H9 (cell line): ENCODE measurements around the gene PCDH9. TPM values are rescaled to one million over a fixed set of nuclear protein-coding genes. Genes with fewer than 3 reads are reported as not detected.

ENCODE experiments used
- DNase-seq: peaks from one replicate; pipeline ENCODE4 v3.0.0-alpha.2; 2017
- H2AFZ ChIP-seq: one replicate; pipeline ENCODE4 v1.6.1; 2013; ENCODE audit warnings: mild to moderate bottlenecking, low read length, control low read depth, moderate library complexity
- H2AK5ac ChIP-seq: 2 replicates; pipeline ENCODE4 v1.6.1; 2013; ENCODE audit warnings: low read length, control low read depth, mixed read lengths; ENCODE audit not compliant: insufficient read length
- H2BK120ac ChIP-seq: one replicate; pipeline ENCODE4 v1.6.1; 2013; ENCODE audit warnings: low read depth, mild to moderate bottlenecking, low read length, control low read depth, inconsistent platforms; ENCODE audit not compliant: poor library complexity, severe bottlenecking
- H2BK12ac ChIP-seq: 2 replicates; pipeline ENCODE4 v1.6.1; 2013; ENCODE audit warnings: low read length, control low read depth, mixed read lengths, low read depth; ENCODE audit not compliant: insufficient read length
- H2BK15ac ChIP-seq: 2 replicates; pipeline ENCODE4 v1.6.1; 2013; ENCODE audit warnings: low read depth, low read length, control low read depth
- H2BK20ac ChIP-seq: one replicate; pipeline ENCODE4 v1.6.1; 2013; ENCODE audit warnings: low read depth, mild to moderate bottlenecking, low read length, control low read depth, inconsistent platforms; ENCODE audit not compliant: poor library complexity, severe bottlenecking
- H2BK5ac ChIP-seq: 2 replicates; pipeline ENCODE4 v1.6.1; 2013; ENCODE audit warnings: low read length, control low read depth, mixed read lengths; ENCODE audit not compliant: insufficient read length
- H3K14ac ChIP-seq: 2 replicates; pipeline ENCODE4 v1.6.1; 2013; ENCODE audit warnings: low read length, control low read depth; ENCODE audit not compliant: insufficient read depth
- H3K18ac ChIP-seq: 2 replicates; pipeline ENCODE4 v1.6.1; 2013; ENCODE audit warnings: low read depth, mild to moderate bottlenecking, mixed read lengths, low read length, control low read depth; ENCODE audit not compliant: insufficient read length
- H3K23ac ChIP-seq: 2 replicates; pipeline ENCODE4 v1.6.1; 2013; ENCODE audit warnings: low read length, control low read depth, mixed read lengths, low read depth; ENCODE audit not compliant: insufficient read length
- H3K23me2 ChIP-seq: 2 replicates; pipeline ENCODE4 v1.6.1; 2013; ENCODE audit warnings: low read depth, mild to moderate bottlenecking, mixed read lengths, low read length, control low read depth; ENCODE audit not compliant: insufficient read length, poor library complexity, severe bottlenecking
- H3K27ac ChIP-seq: 2 replicates; pipeline ENCODE4 v1.5.1; 2013; ENCODE audit warnings: low read length, control low read depth, mixed read lengths, low read depth; ENCODE audit not compliant: insufficient read length
- H3K27me3 ChIP-seq: 2 replicates; pipeline ENCODE4 v1.6.1; 2013; ENCODE audit warnings: low read length, control low read depth, inconsistent platforms; ENCODE audit not compliant: insufficient read depth
- H3K4ac ChIP-seq: 2 replicates; pipeline ENCODE4 v1.6.1; 2013; ENCODE audit warnings: low read depth, mild to moderate bottlenecking, control low read depth, inconsistent platforms, low read length, moderate library complexity
- H3K4me1 ChIP-seq: 2 replicates; pipeline ENCODE4 v1.6.1; 2013; ENCODE audit warnings: low read length, control low read depth, inconsistent platforms; ENCODE audit not compliant: insufficient read depth
- H3K4me2 ChIP-seq: 2 replicates; pipeline ENCODE4 v1.6.1; 2013; ENCODE audit warnings: low read length, control low read depth, mixed read lengths; ENCODE audit not compliant: insufficient read length, insufficient read depth
- H3K56ac ChIP-seq: 2 replicates; pipeline ENCODE4 v1.6.1; 2013; ENCODE audit warnings: low read depth, mild to moderate bottlenecking, mixed read lengths, low read length, control low read depth; ENCODE audit not compliant: insufficient read length
- H3K79me1 ChIP-seq: 2 replicates; pipeline ENCODE4 v1.6.1; 2013; ENCODE audit warnings: low read depth, mild to moderate bottlenecking, moderate library complexity, low read length, control low read depth, inconsistent platforms; ENCODE audit not compliant: insufficient read depth, poor library complexity, severe bottlenecking
- H3K79me2 ChIP-seq: 2 replicates; pipeline ENCODE4 v1.6.1; 2013; ENCODE audit warnings: low read length, control low read depth, inconsistent platforms; ENCODE audit not compliant: insufficient read depth
- H3K9ac ChIP-seq: 2 replicates; pipeline ENCODE4 v1.6.1; 2013; ENCODE audit warnings: low read length, control low read depth, mixed read lengths; ENCODE audit not compliant: insufficient read length; ENCODE audit errors: extremely low read depth
- H3K9me3 ChIP-seq: one replicate; pipeline ENCODE4 v1.6.1; 2013; ENCODE audit warnings: low read depth, low read length, inconsistent platforms; ENCODE audit not compliant: control insufficient read depth
- H3T11ph ChIP-seq: one replicate; pipeline ENCODE4 v1.6.1; 2013; ENCODE audit warnings: mild to moderate bottlenecking, low read length, control low read depth, inconsistent platforms
- H4K20me1 ChIP-seq: one replicate; pipeline ENCODE4 v1.6.1; 2013; ENCODE audit not compliant: control insufficient read depth, insufficient read length, insufficient read depth
- H4K5ac ChIP-seq: 2 replicates; pipeline ENCODE4 v1.6.1; 2013; ENCODE audit warnings: low read depth, mild to moderate bottlenecking, mixed read lengths, low read length, control low read depth; ENCODE audit not compliant: insufficient read length
- H4K8ac ChIP-seq: replicated peaks from 2 replicates; pipeline ENCODE4 v1.6.1; 2013; ENCODE audit warnings: low read length, control low read depth, mixed read lengths, low read depth; ENCODE audit not compliant: insufficient read length
- H4K91ac ChIP-seq: 2 replicates; pipeline ENCODE4 v1.6.1; 2013; ENCODE audit warnings: low read depth, mild to moderate bottlenecking, moderate library complexity, mixed read lengths, low read length, control low read depth; ENCODE audit not compliant: insufficient read length
- H3K27ac Mint-ChIP-seq, 3 experiments: 2 replicates in 2 of 3; 3 replicates in 1 of 3; pipeline ENCODE4 v1.8.0; 2020 to 2021; ENCODE audit warnings: mixed read lengths in 3 of 3, mild to moderate bottlenecking in 1 of 3, moderate library complexity in 1 of 3
- H3K27me3 Mint-ChIP-seq: 2 replicates; pipeline ENCODE4 v1.8.0; 2021; ENCODE audit warnings: low read depth, mild to moderate bottlenecking, moderate library complexity, mixed read lengths
- H3K36me3 Mint-ChIP-seq, 3 experiments: 2 replicates in 2 of 3; 3 replicates in 1 of 3; pipeline ENCODE4 v1.8.0; 2020 to 2021; ENCODE audit warnings: low read depth in 3 of 3, mixed read lengths in 3 of 3; ENCODE audit not compliant: insufficient read depth in 1 of 3
- H3K4me1 Mint-ChIP-seq, 2 experiments: 2 replicates each; pipeline ENCODE4 v1.8.0; 2020; ENCODE audit warnings: mixed read lengths in 2 of 2
- H3K4me3 Mint-ChIP-seq, 2 experiments: 2 replicates in 1 of 2; 3 replicates in 1 of 2; pipeline ENCODE4 v1.8.0; 2020 to 2021; ENCODE audit warnings: mild to moderate bottlenecking in 2 of 2, mixed read lengths in 2 of 2, moderate library complexity in 1 of 2
- H3K9me3 Mint-ChIP-seq, 2 experiments: 2 replicates in 1 of 2; 3 replicates in 1 of 2; pipeline ENCODE4 v1.8.0; 2020; ENCODE audit warnings: mild to moderate bottlenecking in 2 of 2, mixed read lengths in 2 of 2, moderate library complexity in 1 of 2
- CTCF ChIP-seq: fragments of 200-600 bp; sonication (generic); conservative IDR thresholded peaks from 3 replicates; pipeline ENCODE4 v1.8.0; 2021; ENCODE audit warnings: antibody characterized with exemption, mild to moderate bottlenecking
- WGBS: extraction: QIAGEN DNeasy Blood & Tissue Kit; methylation state at CpG from one replicate; pipeline ENCODE4 v1.1.7; 2013; ENCODE audit warnings: missing lambda C conversion rate, low lambda C conversion rate, mixed read lengths; ENCODE audit not compliant: insufficient read length; ENCODE audit errors: extremely low coverage; 5-methylcytosine and 5-hydroxymethylcytosine counted together
- total RNA-seq: library from RNA; stranded (reverse); gene quantifications from 2 replicates; pipeline ENCODE4 v1.2.1, GENCODE V29; 2021

PCDH9 gene
- total RNA-seq, 1 experiment from 2014 or later, result 0.11 TPM

GRCh38 chr13:66359393-66359792 is 870.7 kb downstream of the PCDH9 start:
- Histone ChIP-seq H3K56ac (no peak overlapping the region), H3K79me2 (no peaks in the 10 kb centered on the region), H3K4ac (no peak overlapping the region), H3K18ac (no peak overlapping the region), H4K8ac (no peak overlapping the region), H3K4me1 (no peaks in the 10 kb centered on the region; the same call in 1 of the 2 replicates), H2BK15ac (no peak overlapping the region), H2BK5ac (no peak overlapping the region), H3K9me3 (no peaks in the 10 kb centered on the region), H2BK20ac (no peak overlapping the region), H2BK12ac (no peak overlapping the region), H4K91ac (no peak overlapping the region), H3K27ac (no peak overlapping the region), H4K5ac (no peak overlapping the region), H2BK120ac (no peak overlapping the region), H3K27me3 (no peaks in the 10 kb centered on the region), H4K20me1 (no peaks in the 10 kb centered on the region), H3K9ac (no peak overlapping the region), H3K4me2 (no peak overlapping the region), H3K79me1 (no peaks in the 10 kb centered on the region), H3T11ph (no peak overlapping the region), H3K23me2 (no peaks in the 10 kb centered on the region), H2AFZ (no peak overlapping the region), H2AK5ac (no peak overlapping the region), H3K23ac (no peak overlapping the region), H3K14ac (no peak overlapping the region)
- no peak for DNase-seq
- Mint-ChIP-seq H3K27ac (no peak overlapping the region), H3K36me3 (no peaks in the 10 kb centered on the region), H3K4me1 (peaks cover 8 to 12% of the 10 kb centered on the region in 2 experiments; a peak in 3 of 4 replicates), H3K4me3 (no peak overlapping the region), H3K27me3 (no peaks in the 10 kb centered on the region), H3K9me3 (no peaks in the 10 kb centered on the region)
- WGBS, result no CpG with 5 or more reads among the region's 3 CpGs
- TF ChIP-seq CTCF, result no peak
